H1 (cell line): ENCODE measurements around the gene CASQ2. TPM values are rescaled to one million over a fixed set of nuclear protein-coding genes. Genes with fewer than 3 reads are reported as not detected.

Source experiments
- BACH1 ChIP-seq: IDR thresholded peaks from 2 replicates; pipeline ENCODE4 v1.6.1; 2012; ENCODE audit warnings: low read length, improper control_type of control experiment
- CBX8 ChIP-seq: fragments of 300-800, 300-1000 bp; sonication (generic); IDR thresholded peaks from 2 replicates; pipeline ENCODE4 v1.7.1; 2016; ENCODE audit warnings: low read depth, low read length, borderline replicate concordance
- CHD7 ChIP-seq: fragments of 300-600 bp; sonication (generic); IDR thresholded peaks from 2 replicates; pipeline ENCODE4 v1.7.1; 2012; ENCODE audit warnings: low read length, moderate library complexity, mild to moderate bottlenecking, inconsistent platforms; ENCODE audit not compliant: insufficient replicate concordance
- CREB1 ChIP-seq: IDR thresholded peaks from 2 replicates; pipeline ENCODE4 v1.6.1; 2012; ENCODE audit warnings: inconsistent platforms
- CTCF ChIP-seq, 3 experiments: IDR thresholded peaks; 1 replicate in 2 of 3; 2 replicates in 1 of 3; pipeline versions ENCODE4 v1.5.1 to v1.6.1; 2011; ENCODE audit warnings: low read length in 3 of 3, mild to moderate bottlenecking in 3 of 3, inconsistent platforms in 2 of 3, low read depth in 1 of 3, moderate library complexity in 1 of 3; ENCODE audit not compliant: insufficient read depth in 1 of 3; ENCODE audit errors: control extremely low read depth in 1 of 3
- E2F6 ChIP-seq: IDR thresholded peaks from 2 replicates; pipeline ENCODE4 v1.6.1; 2012; ENCODE audit warnings: inconsistent platforms
- GTF2F1 ChIP-seq: IDR thresholded peaks from 2 replicates; pipeline ENCODE4 v1.6.1; 2012; ENCODE audit warnings: low read depth, low read length, improper control_type of control experiment, borderline replicate concordance
- HDAC2 ChIP-seq, 2 experiments: fragments of 300-600 bp in 1 of 2; sonication (generic) in 1 of 2; IDR thresholded peaks; 2 replicates each; pipeline ENCODE4 v1.6.1; 2011 to 2012; ENCODE audit warnings: low read depth in 2 of 2, low read length in 2 of 2, mild to moderate bottlenecking in 2 of 2, moderate library complexity in 2 of 2, borderline replicate concordance in 1 of 2, inconsistent platforms in 1 of 2
- polyA plus RNA-seq, 7 experiments: library from polyadenylated mRNA; depleted of rRNA in 3 of 7; stranded (reverse) in 5 of 7; unstranded in 2 of 7; fragments of >200 nt in 5 of 7; fragments of 200-250 nt in 2 of 7; gene quantifications; 1 replicate in 5 of 7; 2 replicates in 1 of 7; 4 replicates in 1 of 7; pipeline versions ENCODE4 v1.2.1 to v1.2.3, GENCODE V29; 2011 to 2013; ENCODE audit warnings: missing spikeins in 2 of 7, mixed read lengths in 2 of 7
- total RNA-seq: library from RNA; stranded (reverse); fragmentation: NEBNext Ultra II Directional; extraction: Animal tissue kit (Norgen Biotek cat#: 25700); gene quantifications from 2 replicates; pipeline ENCODE4 v1.2.1, GENCODE V29; 2021

CASQ2 gene
- total and polyA plus RNA-seq, 2 of the 8 experiments (the other 6 are each of a cell fraction or from before 2014, with no cell fraction given) = not detected

GRCh38 chr1:115682792-115683191, 85.7 kb downstream of the CASQ2 start (continued):
- TF ChIP-seq CHD7 = no peak
- no peak for TF ChIP-seq HDAC2 (IDR thresholded peaks at IDR 0.05; ENCODE audit: borderline replicate concordance in 1 of 2, low read depth in 2 of 2, low read length in 2 of 2)
- TF ChIP-seq CBX8 = no peak
- TF ChIP-seq E2F6 = no peak
- TF ChIP-seq CTCF (IDR thresholded peaks at IDR 0.05; ENCODE audit: control extremely low read depth in 1 of 3, insufficient read depth in 1 of 3, low read depth in 1 of 3, low read length in 3 of 3) = no peak
- no peak for TF ChIP-seq GTF2F1
- no peak for TF ChIP-seq CREB1
- no peak for TF ChIP-seq BACH1
